ENCODE results near the gene TXN.

The TXN gene

GRCh38 chr9:110257956-110258355, 1.6 kb upstream of the TXN start:
- H3K4me3 ChIP-seq (IDR thresholded peaks at IDR 0.05; ENCODE audit: insufficient read depth, low read depth, low read length), result no peak overlapping the region
- no peak for TF ChIP-seq CTCF (conservative IDR thresholded peaks at IDR 0.05; ENCODE audit: low read depth, low read length)
- H3K4me1 ChIP-seq (ENCODE audit: low read depth, poor library complexity, severe bottlenecking), result peaks cover 39% of the 10 kb centered on the region
- no peaks in the 10 kb centered on the region for H3K36me3 ChIP-seq (ENCODE audit: insufficient read depth)
- peaks cover 33% of the 10 kb centered on the region for H3K79me2 ChIP-seq (ENCODE audit: insufficient read depth, low read depth)
- H3K4me2 ChIP-seq, result peak overlapping the region; percentile 79
- H2AFZ ChIP-seq (ENCODE audit: low read depth), result peak overlapping the region; percentile 64
- no peaks in the 10 kb centered on the region for H3K27me3 ChIP-seq (ENCODE audit: insufficient read depth, low read depth)
- peaks cover 23% of the 10 kb centered on the region for H4K20me1 ChIP-seq (ENCODE audit: insufficient read depth)
- peak overlapping the region; percentile 93 for H3K9ac ChIP-seq
- H3K27ac ChIP-seq, result peak overlapping the region; percentile 96

GRCh38 chr9:110257097-110257841, 962 bp upstream of the TXN start:
- Histone ChIP-seq H3K27me3 (ENCODE audit: insufficient read depth, low read depth) (no peaks in the 10 kb centered on the region), H3K4me2 (peak overlapping the region; percentile 79), H2AFZ (ENCODE audit: low read depth) (peak overlapping the region; percentile 64), H3K27ac (peak overlapping the region; percentile 96), H4K20me1 (ENCODE audit: insufficient read depth) (peaks cover 30% of the 10 kb centered on the region), H3K36me3 (ENCODE audit: insufficient read depth) (no peaks in the 10 kb centered on the region), H3K9ac (peak overlapping the region; percentile 93), H3K79me2 (ENCODE audit: insufficient read depth, low read depth) (peaks cover 40% of the 10 kb centered on the region), H3K4me3 (IDR thresholded peaks at IDR 0.05; ENCODE audit: insufficient read depth, low read depth, low read length) (no peak overlapping the region), H3K4me1 (ENCODE audit: low read depth, poor library complexity, severe bottlenecking) (peaks cover 45% of the 10 kb centered on the region)
- TF ChIP-seq CTCF (conservative IDR thresholded peaks at IDR 0.05; ENCODE audit: low read depth, low read length), result no peak

- H3K27ac ChIP-seq, result peak overlapping the region; percentile 96
- peaks cover 45% of the 10 kb centered on the region for H4K20me1 ChIP-seq (ENCODE audit: insufficient read depth)
- TF ChIP-seq CTCF (conservative IDR thresholded peaks at IDR 0.05; ENCODE audit: low read depth, low read length), result no peak
- H3K79me2 ChIP-seq (ENCODE audit: insufficient read depth, low read depth), result peaks cover 56% of the 10 kb centered on the region
- peak overlapping the region; percentile 93 for H3K9ac ChIP-seq
- 0 out of 2 replicates have a peak, but pooled peaks cover 1% of the 10 kb centered on the region for H3K36me3 ChIP-seq (ENCODE audit: insufficient read depth)
- H2AFZ ChIP-seq (ENCODE audit: low read depth), result peak overlapping the region; percentile 48
- H3K4me3 ChIP-seq (IDR thresholded peaks at IDR 0.05; ENCODE audit: insufficient read depth, low read depth, low read length), result no peak overlapping the region
- H3K4me2 ChIP-seq, result peak overlapping the region; percentile 96
- H3K27me3 ChIP-seq (ENCODE audit: insufficient read depth, low read depth), result no peaks in the 10 kb centered on the region
- peaks cover 58% of the 10 kb centered on the region for H3K4me1 ChIP-seq (ENCODE audit: low read depth, poor library complexity, severe bottlenecking)
These were observed 586 bp downstream of the TXN start for GRCh38 chr9:110255463-110256379.

- Histone ChIP-seq H3K36me3 (ENCODE audit: insufficient read depth) (0 out of 2 replicates have a peak, but pooled peaks cover 8% of the 10 kb centered on the region), H3K4me3 (IDR thresholded peaks at IDR 0.05; ENCODE audit: insufficient read depth, low read depth, low read length) (no peak overlapping the region), H3K4me2 (peak overlapping the region; percentile 96), H3K27me3 (ENCODE audit: insufficient read depth, low read depth) (no peaks in the 10 kb centered on the region), H3K27ac (peak overlapping the region; percentile 96), H3K79me2 (ENCODE audit: insufficient read depth, low read depth) (peaks cover 62% of the 10 kb centered on the region), H3K9ac (peak overlapping the region; percentile 93), H3K4me1 (ENCODE audit: low read depth, poor library complexity, severe bottlenecking) (peaks cover 58% of the 10 kb centered on the region), H4K20me1 (ENCODE audit: insufficient read depth) (peaks cover 46% of the 10 kb centered on the region), H2AFZ (ENCODE audit: low read depth) (peak overlapping the region; percentile 48; the same call in 1 of the 2 replicates)
- no peak for TF ChIP-seq CTCF (conservative IDR thresholded peaks at IDR 0.05; ENCODE audit: low read depth, low read length)
These were observed 1.3 kb downstream of the TXN start for GRCh38 chr9:110255034-110255462.
